NCI-H2081 treated with DMSO at 0.1 percent for 48 hours (cell line): Measurements from ENCODE around the gene NEUROG1.
"Not testable (repeated sequence)": the region's sequence is repeated elsewhere in the genome, so short reads cannot be mapped to it uniquely, and the experiment has no call there.

Experiments used
- DNase-seq: peaks from one replicate; lab custom pipeline; 2025; lab: John Stamatoyannopoulos, UW

Gene NEUROG1

DNA sequence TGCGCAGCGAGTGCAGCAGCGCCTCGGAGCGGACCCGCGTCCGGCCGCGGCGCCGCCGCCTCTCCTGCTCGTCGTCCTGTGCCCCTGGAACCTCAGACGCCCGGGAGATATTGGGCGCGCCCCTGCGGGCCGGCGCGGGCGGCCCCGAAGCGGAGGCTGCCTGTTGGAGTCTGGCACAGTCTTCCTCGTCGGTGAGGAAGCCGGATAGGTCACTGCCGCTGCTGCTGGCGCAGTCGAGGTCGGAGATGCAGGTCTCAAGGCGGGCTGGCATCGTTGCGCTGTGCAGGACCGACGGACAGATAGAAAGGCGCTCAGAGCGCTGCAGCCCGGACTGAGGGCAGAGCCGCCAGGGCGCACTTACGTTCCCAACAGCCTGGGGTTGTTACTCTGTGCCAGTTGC, 344 bp downstream of the NEUROG1 start:
- no peak for DNase-seq

DNA sequence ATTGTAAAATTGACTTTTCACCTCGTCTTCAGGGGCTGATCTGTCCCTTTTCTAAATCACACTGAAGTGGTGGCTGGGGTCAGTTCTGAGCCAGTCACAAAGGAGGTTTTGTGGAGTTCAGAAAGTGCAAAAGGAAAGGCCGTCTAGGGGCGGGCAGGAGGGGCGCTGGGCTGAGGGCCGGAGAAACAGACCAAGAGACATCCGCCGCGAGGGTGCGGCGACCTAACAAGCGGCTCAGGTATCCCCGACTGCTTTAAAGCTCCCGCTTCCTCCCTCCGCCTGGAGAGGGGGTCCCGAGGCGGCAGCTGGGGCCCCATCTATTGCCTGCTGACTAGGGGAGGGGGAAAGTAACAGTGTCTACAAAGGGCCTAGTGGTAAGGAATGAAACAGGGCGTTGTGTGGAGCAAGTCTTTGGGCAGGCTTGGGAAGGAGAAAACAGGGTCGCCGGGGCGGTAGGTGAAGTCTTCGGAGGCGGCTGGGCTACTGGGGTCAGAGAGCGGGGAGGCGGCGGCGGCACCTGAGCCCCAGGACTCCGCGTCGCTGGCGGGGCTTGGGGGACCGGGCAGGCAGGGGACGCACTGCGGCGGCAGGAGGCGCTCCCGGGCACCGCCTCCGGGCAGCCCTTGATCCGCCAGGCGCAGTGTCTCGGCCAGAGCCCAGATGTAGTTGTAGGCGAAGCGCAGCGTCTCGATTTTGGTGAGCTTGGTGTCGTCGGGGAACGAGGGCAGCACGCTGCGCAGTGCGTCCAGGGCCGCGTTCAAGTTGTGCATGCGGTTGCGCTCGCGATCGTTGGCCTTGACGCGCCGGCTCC, 950 bp downstream of the NEUROG1 start:
- no peak for DNase-seq

DNA sequence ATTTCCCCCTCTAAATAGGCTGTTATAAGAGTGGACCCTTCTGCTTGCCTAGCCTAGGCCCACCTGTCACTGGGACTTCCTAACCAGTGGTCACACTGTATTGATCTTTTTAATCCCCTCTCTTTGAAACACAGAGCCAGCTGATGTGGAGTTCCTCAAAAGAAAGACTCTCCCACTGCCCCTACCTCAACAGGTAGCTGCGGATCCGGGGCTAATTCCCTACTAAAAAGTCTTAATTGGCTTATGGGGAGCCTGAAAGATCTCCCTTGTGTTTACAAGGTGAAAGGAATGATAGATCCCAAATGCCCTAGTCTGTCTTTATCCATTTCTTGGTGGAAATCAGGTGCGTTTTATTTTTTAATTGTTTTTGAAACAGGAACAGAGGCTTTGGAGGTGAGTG, 2.0 kb downstream of the NEUROG1 start:
- DNase-seq, result no peak

DNA sequence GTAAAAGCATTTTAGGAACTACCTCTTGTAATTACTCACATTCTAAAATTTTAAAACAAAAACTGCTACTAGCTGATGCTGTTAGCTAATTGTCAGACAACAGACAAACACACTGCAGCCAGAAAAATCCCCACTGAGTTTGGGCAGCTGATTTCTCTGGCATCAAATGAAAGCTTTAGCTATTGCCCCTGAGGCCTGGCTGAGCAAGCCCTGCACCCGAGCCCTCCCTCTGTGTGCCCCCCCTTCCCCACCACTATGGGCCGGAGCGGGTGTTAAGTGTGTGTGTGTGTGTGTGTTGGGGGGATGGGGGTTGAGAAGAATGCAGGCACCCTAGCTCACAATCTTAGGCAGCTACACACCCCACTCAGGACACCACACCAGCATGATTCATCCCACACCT, 2.4 kb downstream of the NEUROG1 start:
- DNase-seq, result no peak

DNA sequence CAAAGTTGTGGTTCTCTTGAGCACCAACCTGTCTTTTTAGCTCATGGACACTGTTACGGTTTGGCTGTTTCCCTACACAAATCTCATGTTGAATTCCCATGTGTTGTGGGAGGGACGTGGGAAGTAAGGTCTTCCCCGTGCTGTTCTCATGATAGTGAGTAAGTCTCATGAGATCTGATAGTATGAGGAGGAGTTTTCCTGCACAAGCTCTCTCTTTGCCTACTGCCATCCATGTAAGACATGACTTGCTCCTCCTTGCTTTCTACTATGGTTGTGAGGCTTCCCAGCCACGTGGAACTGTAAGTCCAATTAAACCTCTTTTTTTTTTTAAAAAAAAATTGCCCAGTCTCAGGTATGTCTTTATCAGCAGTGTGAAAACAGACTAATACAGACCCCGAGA, 6.2 kb downstream of the NEUROG1 start:
- DNase-seq, result not testable (repeated sequence)

DNA sequence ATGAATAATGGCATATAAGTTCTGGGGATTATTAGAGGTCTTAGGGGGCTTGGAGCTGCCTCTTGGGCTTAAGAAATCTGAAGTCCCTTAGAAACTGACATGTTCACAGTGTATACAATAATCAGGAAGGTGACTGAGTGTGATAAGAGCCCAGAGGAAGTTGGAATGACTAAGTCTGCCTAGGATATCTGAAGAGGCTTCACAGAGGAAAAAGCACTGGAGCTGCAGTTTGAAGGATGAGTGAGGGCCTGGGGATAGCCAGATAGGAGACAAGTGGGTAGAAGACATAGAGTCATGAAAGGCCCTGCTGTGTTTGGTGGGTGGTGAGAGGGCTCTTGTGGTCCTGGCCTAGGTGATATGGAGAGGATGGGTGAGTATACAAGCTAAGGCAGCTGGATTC, 8.8 kb downstream of the NEUROG1 start:
- no peak for DNase-seq

DNA sequence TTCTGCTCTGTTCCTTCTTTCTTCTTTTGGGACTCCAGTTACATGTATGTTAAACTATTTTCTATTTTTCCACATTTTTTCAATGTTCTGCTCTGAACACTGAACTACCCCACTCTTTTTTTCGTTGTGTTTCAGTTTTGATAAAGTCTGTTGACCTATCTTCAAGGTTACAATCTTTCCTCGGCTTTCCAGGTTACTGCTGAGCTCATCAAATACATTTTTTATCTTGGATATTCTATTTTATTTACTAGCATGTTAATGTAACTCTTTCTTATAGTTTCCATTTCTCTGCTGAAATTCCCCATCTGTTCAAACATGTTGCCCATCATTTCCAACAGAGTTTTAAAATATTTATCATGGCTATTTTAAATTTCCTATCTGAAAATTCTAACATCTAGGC, 13.8 kb downstream of the NEUROG1 start:
- DNase-seq, result no peak

DNA sequence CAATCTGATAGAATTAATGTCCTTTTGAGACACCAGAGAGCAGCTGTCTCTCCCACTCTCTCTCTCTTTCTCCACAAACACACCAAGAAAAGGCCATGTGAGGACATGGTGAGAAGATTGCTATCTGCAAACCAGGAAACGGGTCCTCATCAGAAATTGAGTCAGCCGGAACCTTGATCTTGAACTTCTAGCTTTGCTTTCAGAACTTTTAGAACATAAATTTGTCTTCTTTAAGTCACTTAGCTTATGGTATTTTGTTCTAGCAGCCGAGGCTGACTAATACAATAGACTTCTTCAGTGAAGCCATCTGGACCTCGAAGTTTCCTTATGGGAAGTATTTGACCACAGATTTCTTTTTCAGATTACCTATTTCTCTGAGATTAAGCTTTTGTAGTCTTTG, 18.1 kb downstream of the NEUROG1 start:
- DNase-seq, result no peak

DNA sequence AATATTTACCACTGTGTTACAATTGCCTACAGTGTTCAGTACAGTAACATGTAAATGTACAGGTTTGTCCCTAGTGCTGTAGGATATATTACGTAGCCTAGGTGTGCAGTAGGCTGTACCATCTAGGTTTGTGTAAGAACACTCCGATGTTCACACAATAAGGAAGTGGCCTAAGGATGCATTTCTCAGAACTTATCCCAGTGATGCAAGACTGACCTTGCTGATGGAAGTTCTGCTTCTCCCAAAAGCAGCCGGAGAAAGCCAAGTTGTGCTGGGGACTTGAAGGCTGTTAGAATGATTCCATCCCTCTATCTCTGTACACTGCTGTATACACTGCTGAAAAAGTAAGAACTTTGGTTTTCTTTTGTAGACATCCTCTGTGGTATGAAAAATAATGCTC, 21.6 kb downstream of the NEUROG1 start:
- no peak for DNase-seq

DNA sequence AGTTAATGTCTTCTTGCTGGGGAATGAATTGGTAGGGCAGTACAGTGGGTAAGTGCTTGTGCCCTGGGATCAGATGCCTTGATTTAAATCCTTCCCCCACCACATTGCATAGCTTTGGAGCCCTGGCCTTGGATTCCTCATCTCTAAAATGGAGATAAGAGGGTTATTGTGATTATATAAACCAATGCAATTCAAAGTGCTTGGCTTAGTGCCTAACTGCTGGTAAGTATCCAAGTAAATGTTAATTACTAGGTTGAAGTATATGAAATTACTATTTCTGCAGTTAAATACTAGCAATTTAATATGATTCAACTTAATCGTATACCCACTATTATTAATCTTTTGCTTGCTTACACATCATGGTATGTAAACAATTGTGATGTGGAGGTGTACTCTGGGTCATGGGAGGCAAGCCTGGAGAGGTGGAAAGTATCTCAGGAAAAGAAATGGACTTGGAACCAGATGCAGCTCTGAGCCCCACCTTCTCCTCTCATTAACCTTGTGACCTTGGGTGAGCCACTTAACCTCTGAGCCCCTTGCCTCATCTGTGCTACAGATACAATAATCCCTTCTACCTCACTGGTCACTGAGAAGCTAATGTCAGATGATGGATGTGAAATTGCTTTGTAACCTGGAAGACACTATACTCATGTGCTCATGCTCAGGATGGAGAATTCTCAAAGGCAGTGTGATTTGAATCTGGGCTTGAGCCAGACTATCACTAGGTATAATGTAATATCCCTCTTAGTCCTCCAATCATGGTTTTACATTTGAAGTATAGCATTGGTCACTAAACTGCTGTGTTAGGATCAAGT, 23.8 kb downstream of the NEUROG1 start:
- DNase-seq, result no peak

DNA sequence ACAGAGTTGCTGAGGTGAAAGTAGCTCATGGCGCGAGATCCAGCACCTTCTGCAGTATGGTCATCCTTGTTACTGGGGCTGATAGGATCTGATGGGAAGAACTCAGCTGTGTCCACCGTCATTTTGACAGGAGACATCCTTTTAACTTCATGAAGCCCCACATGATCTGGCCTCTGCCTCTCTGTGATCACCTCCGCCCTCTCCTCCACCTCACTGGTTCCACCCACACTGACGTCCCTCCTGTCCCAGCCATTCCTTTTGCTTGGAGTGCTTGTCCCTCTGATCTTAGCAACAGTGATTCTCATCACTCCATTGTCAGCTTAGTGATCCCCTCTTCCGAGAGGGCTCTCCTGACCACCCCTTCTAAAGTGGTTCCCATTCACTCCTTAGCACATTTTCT, 25.8 kb downstream of the NEUROG1 start:
- DNase-seq, result no peak

DNA sequence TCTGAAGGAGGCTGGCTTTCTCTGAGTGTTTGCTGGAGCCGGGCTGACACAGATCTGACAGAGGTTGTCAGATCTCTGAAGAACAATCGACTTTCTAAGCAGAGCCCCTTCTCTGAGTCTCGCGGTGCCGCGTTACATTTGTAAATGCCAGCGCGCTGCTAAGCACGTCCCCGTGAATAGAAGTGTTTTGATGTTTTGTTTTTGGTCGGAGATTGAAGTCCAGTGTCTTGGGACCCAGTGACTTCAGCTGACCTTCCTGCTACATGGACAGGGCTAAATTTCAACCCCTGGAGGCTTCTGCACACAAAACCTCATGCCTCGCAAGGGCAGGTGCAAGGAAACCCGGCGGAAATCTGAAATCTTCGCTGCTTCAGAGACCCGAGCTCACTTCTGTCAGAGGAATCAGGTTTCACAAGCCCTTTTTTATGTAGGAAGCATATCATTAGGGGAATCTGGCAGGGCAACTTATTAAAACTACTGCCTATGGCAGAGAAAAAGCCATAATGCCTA, 27.2 kb downstream of the NEUROG1 start:
- no peak for DNase-seq

DNA sequence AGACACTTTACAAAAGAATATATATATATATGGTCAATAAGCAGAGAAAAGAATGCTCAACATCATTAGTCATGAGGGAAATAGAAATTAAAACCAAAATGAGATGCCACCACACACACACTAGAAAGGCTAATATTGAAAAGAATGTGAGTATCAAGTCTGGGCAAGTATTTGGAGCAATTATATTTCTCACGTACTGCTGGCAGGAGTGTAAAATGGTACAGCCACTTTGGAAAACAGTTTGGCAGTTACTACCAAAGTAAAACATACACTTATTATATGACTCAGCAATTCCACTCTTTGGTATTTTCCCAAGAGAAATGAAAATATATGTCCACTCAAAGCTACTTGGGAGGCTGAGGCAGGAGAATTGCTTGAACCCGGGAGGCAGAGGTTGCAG, 29.8 kb downstream of the NEUROG1 start:
- no peak for DNase-seq

DNA sequence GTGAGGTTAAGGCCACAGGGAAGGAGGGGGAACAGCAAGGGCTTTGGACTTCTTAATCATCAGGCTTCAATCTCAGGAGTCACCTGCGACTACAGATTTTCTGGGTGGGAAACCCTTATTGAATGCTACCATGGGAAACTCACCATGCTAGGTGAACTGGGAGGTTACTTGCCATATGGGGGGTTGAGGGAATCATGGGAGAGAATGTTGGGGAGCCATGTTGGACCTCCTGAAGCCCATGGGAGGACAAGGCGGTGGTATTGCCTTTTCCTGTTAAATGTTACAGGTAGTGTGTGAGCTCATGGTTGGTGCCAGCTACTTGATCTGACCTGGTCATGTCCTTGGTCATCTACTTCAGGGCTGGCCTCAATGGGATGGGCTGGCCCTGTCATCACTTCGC, 31.4 kb downstream of the NEUROG1 start:
- DNase-seq, result no peak

DNA sequence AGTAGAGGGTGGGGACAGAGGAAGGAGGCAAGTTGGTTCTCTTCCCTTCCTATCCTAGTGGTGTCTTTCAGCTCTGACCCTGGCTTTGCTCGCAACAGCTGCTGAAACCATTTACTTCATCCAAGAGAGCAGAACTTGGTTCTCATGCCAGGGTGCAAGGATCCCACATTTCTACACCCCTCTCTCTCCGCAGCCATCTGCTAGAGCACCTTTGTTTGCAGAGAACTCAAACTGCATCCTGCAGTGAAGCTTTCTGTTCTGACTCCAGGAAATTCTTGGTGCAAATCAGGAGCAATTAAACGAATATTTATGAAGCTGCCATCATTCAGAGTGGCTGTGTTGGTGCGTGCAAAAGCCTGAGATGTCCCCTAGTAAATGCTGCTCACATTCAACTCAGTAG, 31.9 kb downstream of the NEUROG1 start:
- DNase-seq, result no peak

DNA sequence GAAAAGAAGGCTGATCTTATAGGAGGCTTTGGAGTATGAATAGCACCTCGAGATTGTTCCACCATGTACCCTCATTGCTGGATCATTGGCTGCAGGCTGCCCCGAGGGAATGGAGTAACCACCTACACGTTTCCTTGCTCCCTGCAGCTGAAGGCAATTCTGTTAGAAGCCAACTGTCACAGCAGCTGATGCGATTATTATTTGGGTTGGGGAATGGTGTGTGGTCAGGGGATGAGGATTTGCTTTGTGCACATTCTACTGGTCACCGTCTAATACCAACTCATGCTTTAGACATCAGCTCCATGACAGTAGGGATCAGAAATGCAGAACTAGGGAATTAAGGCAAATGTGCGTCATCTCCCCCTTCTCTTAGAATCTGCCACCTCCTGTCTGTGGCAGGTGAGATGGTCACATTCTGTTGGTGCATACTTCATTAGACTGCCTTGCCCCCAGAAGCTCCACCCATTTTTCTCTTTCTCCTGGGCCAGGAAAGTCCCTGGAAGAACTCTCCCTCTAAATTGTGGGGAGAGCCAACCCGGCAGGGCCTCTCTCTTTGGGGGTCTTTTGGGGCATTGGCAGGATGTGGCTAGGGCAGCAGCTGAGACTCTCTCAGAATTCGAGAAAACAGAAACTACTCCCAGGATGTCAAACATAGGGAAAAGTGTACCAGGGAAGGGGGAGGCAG, 32.8 kb downstream of the NEUROG1 start:
- no peak for DNase-seq

DNA sequence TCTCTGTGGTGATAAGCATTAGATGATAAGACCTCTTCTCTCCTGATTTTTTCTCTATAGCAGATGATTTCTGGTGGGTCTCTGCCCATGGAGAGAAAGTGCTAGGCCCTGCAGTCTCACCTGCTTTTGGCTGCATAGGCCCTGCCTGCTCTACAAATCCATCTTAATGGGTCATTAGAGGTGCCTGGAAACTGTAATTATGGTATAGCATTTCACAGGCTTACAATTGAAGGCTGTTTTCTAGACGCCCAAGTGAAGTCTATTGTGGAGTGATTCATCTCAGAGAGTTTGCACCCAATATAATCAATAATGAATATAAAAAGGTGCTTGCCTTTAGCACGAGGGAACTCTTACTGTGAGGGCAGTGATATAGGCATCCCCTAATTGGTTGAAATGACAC, 33.8 kb downstream of the NEUROG1 start:
- DNase-seq, result no peak

DNA sequence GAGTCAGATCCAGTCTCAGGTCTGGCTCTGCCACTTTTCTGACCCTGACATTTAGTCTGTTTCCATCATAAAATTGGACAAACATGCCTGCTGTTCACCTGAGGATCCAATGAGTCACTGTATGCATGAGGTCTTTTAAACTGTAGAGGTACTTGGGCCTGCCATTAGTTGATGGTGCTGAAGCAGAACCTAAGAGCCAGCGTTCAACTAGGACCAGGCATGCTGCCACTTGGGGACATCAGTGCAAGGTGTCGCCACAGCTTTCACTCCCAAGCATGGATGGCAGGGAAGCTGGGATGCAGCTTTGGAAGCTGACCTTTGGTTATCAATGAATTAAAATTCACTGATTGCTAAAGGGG, 37.1 kb downstream of the NEUROG1 start:
- DNase-seq, result no peak

DNA sequence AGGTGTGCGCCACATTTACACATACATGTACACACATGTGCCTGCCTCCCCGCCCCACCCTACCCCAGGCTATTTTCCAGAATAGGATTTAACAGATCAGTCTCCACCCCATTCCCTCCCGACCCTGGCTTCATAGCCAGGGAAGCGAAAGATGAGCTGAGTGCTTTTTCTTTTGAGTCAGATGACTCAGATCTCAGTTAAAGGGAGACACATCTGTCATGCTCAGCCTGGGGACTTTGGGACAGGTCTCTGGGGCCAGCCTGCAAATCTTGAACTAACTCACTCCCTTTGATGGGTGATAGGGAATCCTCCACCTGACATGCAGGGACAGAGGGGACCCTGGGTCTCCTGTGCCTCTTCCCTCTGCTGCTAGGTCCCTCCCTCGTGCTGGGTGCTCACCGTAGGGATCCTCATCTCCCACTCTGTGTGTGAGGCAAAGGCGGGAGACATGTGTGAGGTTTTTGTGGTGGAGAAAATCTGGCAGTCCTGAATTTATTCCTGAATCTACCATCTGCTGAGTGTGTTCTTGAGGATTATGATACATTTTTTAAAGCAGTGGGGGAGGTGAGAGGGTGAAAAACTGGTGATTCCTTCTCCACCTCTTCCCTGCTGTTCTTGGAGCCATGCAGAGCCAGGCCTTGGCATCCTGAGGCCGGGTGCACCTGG, 37.7 kb downstream of the NEUROG1 start:
- DNase-seq, result no peak

DNA sequence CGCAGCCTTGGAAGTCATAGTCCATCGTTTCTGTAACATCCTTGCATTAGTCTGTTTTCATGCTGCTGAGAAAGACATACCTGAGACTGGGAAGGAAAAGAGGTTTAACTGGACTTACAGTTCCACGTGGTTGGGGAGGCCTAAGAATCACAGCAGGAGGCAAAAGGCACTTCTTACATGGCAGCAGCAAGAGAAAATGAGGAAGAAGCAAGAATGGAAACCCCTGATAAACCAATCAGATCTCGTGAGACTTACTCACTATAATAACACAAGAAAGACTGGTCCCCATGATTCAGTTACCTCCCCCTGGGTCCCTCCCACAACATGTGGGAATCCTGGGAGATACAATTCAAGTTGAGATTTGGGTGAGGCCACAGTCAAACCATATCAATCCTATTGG, 40.2 kb downstream of the NEUROG1 start:
- DNase-seq, result not testable (repeated sequence)

DNA sequence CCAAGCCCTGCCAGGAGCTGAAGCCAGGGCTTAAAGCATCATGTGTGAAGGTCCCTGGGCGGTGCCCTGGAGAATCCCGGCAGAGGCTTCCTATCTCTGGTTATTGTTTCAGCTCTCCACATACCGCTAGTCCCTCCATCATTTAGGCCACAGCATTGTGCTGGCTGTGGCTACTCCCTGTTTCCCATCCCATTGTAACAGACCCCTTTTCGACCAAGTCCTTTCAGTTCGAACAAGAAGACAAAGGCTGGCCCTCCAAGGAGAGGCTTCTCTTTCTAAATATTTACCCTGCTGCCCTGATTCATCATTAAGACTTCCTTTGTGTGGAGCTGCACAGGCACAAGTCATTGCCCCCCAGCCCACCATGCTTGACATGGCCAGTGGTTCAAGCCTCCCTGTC, 41.6 kb downstream of the NEUROG1 start:
- DNase-seq, result no peak
